ENCODE results near the gene MMP2. TPM values are rescaled to one million over a fixed set of nuclear protein-coding genes. Genes with fewer than 3 reads are reported as not detected.

MMP2 gene
- total and polyA plus RNA-seq, 2 of the 13 experiments (the other 11 are each of a cell fraction or from before 2014, with no cell fraction given): 0.31 to 1.3 TPM

DNA sequence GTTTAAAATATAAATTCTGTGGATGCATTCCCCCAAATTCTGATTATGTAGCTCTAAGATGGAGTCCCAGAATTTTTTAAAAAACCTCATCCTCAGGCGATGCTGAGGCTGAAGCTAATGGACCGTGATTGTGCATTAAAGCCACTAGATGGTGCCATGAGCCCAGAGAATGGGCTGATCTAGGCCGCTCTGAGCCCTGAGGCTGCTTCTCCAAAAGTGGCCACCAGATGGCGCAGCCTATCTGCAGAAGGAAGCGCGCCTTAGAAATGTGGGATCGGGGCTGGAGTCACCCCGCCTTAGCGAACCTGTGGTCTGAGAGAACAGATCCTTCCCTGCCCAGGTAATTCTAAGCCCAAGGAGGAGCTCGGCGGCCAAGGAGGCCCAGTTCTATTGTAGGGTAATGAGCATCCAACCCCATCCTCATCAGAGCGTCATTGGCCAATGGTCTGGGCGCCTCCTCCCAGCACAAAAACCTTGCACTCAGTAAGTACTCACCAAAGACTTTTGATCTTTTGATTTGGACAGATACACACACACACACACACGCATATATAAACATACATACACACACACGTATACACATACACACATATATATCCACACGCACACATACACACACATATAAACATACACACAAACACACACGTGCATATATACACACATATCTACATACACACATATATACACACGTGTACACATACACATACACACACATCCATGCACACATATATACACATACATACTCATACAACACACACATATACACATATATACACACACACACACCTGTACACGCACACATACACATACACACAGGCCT, 13.7 kb upstream of the MMP2 start (continued):
- TF ChIP-seq, protein P1, sequence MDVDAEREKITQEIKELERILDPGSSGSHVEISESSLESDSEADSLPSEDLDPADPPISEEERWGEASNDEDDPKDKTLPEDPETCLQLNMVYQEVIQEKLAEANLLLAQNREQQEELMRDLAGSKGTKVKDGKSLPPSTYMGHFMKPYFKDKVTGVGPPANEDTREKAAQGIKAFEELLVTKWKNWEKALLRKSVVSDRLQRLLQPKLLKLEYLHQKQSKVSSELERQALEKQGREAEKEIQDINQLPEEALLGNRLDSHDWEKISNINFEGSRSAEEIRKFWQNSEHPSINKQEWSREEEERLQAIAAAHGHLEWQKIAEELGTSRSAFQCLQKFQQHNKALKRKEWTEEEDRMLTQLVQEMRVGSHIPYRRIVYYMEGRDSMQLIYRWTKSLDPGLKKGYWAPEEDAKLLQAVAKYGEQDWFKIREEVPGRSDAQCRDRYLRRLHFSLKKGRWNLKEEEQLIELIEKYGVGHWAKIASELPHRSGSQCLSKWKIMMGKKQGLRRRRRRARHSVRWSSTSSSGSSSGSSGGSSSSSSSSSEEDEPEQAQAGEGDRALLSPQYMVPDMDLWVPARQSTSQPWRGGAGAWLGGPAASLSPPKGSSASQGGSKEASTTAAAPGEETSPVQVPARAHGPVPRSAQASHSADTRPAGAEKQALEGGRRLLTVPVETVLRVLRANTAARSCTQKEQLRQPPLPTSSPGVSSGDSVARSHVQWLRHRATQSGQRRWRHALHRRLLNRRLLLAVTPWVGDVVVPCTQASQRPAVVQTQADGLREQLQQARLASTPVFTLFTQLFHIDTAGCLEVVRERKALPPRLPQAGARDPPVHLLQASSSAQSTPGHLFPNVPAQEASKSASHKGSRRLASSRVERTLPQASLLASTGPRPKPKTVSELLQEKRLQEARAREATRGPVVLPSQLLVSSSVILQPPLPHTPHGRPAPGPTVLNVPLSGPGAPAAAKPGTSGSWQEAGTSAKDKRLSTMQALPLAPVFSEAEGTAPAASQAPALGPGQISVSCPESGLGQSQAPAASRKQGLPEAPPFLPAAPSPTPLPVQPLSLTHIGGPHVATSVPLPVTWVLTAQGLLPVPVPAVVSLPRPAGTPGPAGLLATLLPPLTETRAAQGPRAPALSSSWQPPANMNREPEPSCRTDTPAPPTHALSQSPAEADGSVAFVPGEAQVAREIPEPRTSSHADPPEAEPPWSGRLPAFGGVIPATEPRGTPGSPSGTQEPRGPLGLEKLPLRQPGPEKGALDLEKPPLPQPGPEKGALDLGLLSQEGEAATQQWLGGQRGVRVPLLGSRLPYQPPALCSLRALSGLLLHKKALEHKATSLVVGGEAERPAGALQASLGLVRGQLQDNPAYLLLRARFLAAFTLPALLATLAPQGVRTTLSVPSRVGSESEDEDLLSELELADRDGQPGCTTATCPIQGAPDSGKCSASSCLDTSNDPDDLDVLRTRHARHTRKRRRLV (CRISPR knock-in tag; IDR thresholded peaks at IDR 0.05): no peak
- TF ChIP-seq, protein P2, sequence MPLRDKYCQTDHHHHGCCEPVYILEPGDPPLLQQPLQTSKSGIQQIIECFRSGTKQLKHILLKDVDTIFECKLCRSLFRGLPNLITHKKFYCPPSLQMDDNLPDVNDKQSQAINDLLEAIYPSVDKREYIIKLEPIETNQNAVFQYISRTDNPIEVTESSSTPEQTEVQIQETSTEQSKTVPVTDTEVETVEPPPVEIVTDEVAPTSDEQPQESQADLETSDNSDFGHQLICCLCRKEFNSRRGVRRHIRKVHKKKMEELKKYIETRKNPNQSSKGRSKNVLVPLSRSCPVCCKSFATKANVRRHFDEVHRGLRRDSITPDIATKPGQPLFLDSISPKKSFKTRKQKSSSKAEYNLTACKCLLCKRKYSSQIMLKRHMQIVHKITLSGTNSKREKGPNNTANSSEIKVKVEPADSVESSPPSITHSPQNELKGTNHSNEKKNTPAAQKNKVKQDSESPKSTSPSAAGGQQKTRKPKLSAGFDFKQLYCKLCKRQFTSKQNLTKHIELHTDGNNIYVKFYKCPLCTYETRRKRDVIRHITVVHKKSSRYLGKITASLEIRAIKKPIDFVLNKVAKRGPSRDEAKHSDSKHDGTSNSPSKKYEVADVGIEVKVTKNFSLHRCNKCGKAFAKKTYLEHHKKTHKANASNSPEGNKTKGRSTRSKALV (CRISPR knock-in tag; IDR thresholded peaks at IDR 0.05): 0 out of 2 replicates have a peak, but pooled peaks have one; percentile 63
- TF ChIP-seq JARID2 (CRISPR knock-in tag; IDR thresholded peaks at IDR 0.05; ENCODE audit: insufficient replicate concordance): no peak
- TF ChIP-seq HES4 (CRISPR knock-in tag; IDR thresholded peaks at IDR 0.05; ENCODE audit: borderline replicate concordance): no peak
- TF ChIP-seq YY1 (IDR thresholded peaks at IDR 0.05; ENCODE audit: insufficient read depth, insufficient replicate concordance, low read depth, low read length): peak; percentile 66
- TF ChIP-seq, protein P3, sequence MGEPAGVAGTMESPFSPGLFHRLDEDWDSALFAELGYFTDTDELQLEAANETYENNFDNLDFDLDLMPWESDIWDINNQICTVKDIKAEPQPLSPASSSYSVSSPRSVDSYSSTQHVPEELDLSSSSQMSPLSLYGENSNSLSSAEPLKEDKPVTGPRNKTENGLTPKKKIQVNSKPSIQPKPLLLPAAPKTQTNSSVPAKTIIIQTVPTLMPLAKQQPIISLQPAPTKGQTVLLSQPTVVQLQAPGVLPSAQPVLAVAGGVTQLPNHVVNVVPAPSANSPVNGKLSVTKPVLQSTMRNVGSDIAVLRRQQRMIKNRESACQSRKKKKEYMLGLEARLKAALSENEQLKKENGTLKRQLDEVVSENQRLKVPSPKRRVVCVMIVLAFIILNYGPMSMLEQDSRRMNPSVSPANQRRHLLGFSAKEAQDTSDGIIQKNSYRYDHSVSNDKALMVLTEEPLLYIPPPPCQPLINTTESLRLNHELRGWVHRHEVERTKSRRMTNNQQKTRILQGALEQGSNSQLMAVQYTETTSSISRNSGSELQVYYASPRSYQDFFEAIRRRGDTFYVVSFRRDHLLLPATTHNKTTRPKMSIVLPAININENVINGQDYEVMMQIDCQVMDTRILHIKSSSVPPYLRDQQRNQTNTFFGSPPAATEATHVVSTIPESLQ (CRISPR knock-in tag; conservative IDR thresholded peaks at IDR 0.05): 0 out of 2 replicates have a peak, but pooled peaks have one; percentile 58
- TF ChIP-seq RFX1 (IDR thresholded peaks at IDR 0.05): no peak
- TF ChIP-seq, protein P4, sequence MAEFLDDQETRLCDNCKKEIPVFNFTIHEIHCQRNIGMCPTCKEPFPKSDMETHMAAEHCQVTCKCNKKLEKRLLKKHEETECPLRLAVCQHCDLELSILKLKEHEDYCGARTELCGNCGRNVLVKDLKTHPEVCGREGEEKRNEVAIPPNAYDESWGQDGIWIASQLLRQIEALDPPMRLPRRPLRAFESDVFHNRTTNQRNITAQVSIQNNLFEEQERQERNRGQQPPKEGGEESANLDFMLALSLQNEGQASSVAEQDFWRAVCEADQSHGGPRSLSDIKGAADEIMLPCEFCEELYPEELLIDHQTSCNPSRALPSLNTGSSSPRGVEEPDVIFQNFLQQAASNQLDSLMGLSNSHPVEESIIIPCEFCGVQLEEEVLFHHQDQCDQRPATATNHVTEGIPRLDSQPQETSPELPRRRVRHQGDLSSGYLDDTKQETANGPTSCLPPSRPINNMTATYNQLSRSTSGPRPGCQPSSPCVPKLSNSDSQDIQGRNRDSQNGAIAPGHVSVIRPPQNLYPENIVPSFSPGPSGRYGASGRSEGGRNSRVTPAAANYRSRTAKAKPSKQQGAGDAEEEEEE (CRISPR knock-in tag; IDR thresholded peaks at IDR 0.05; ENCODE audit: borderline replicate concordance): no peak
- TF ChIP-seq, protein P5, sequence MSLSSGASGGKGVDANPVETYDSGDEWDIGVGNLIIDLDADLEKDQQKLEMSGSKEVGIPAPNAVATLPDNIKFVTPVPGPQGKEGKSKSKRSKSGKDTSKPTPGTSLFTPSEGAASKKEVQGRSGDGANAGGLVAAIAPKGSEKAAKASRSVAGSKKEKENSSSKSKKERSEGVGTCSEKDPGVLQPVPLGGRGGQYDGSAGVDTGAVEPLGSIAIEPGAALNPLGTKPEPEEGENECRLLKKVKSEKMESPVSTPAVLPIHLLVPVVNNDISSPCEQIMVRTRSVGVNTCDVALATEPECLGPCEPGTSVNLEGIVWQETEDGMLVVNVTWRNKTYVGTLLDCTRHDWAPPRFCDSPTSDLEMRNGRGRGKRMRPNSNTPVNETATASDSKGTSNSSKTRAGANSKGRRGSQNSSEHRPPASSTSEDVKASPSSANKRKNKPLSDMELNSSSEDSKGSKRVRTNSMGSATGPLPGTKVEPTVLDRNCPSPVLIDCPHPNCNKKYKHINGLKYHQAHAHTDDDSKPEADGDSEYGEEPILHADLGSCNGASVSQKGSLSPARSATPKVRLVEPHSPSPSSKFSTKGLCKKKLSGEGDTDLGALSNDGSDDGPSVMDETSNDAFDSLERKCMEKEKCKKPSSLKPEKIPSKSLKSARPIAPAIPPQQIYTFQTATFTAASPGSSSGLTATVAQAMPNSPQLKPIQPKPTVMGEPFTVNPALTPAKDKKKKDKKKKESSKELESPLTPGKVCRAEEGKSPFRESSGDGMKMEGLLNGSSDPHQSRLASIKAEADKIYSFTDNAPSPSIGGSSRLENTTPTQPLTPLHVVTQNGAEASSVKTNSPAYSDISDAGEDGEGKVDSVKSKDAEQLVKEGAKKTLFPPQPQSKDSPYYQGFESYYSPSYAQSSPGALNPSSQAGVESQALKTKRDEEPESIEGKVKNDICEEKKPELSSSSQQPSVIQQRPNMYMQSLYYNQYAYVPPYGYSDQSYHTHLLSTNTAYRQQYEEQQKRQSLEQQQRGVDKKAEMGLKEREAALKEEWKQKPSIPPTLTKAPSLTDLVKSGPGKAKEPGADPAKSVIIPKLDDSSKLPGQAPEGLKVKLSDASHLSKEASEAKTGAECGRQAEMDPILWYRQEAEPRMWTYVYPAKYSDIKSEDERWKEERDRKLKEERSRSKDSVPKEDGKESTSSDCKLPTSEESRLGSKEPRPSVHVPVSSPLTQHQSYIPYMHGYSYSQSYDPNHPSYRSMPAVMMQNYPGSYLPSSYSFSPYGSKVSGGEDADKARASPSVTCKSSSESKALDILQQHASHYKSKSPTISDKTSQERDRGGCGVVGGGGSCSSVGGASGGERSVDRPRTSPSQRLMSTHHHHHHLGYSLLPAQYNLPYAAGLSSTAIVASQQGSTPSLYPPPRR (CRISPR knock-in tag; IDR thresholded peaks at IDR 0.05; ENCODE audit: borderline replicate concordance): no peak
- TF ChIP-seq PHF8 (CRISPR knock-in tag; IDR thresholded peaks at IDR 0.05): 0 out of 2 replicates have a peak, but pooled peaks have one; percentile 28

Data from HepG2 (cell line).